AML-193 (cell line): Measurements from ENCODE around the gene DDX41.
"Not testable (repeated sequence)": the region's sequence is repeated elsewhere in the genome, so short reads cannot be mapped to it uniquely, and the experiment has no call there.

ENCODE experiments used
- DNase-seq, 2 experiments: peaks; one replicate each; lab custom pipeline; 2025; lab: John Stamatoyannopoulos, UW

DDX41 gene

DNA sequence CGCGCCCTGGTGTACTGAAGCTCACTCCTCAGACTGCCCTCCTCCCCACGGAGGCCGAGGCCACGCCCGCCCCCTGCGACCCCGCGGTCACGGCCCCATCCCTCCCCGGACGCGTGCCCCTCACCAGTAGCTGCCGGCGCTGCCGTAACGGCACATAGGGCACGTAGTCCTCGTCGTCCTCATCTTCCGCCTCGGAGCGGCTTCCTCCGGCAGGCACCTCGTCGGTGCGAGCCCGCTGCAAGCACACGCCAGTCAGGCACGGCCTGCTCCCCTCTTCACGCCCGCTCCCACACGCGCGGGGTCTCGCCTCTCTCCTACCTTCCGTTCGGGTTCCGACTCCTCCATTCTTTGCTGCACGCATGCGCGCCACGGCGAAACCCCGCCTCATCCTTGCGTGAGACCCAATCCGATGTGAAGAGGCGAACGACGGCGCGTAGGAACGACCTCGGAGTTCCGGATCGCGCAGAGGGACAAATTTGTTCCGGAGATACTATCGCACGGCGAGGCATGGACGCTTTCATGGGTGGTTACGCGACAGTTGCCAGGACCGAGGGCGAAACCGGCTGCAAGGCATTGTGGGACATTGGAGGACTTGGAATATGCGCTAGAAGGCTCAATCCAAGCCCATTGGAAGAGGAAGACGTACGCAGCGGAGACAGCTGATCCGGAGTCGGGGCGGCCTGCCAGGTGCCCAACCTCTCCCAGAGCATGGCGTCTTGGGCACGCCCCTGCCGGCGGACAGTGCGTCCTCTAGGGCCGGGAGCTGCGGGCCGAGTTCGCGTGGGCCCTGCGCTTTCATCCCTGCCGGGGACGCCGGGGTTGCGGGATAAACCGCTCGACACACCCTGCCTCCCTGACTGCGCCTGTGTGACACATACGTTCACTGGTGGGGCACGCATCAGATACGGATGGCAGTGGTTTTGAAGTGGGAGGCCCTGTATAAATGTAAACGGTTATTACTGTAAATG is at the start of gene DDX41:
DDX41 (minus strand) TSS at position 361 of the 968 bp plus-strand sequence; CDS start at position 345, 16 bp downstream.
- peak; percentile 96 to 98 for DNase-seq

DNA sequence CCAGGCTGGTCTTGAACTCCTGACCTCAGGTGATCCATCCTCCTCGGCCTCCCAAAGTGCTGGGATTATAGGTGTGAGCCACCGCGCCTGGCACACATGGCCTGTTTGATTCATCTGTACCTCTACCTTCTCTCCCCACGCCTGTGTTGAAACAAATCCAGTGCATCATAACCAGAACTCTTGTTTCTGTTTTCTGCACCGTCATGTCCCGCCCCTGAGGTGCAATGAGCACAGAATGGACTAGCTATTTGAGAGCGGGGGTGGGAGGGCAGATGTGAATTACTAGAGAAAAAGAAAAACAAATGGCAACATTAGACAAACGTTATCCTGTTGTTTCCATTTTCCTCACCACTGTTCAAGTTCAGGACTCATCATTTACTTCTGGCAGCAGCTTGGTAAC is 48.3 kb upstream of the DDX41 start:
- no peak for DNase-seq

- not testable (repeated sequence) for DNase-seq
Measured at GRCh38 chr5:177559446-177559941, 42.7 kb upstream of the DDX41 start.

GRCh38 chr5:177557796-177558195 is 41.0 kb upstream of the DDX41 start:
- no peak for DNase-seq

DNA sequence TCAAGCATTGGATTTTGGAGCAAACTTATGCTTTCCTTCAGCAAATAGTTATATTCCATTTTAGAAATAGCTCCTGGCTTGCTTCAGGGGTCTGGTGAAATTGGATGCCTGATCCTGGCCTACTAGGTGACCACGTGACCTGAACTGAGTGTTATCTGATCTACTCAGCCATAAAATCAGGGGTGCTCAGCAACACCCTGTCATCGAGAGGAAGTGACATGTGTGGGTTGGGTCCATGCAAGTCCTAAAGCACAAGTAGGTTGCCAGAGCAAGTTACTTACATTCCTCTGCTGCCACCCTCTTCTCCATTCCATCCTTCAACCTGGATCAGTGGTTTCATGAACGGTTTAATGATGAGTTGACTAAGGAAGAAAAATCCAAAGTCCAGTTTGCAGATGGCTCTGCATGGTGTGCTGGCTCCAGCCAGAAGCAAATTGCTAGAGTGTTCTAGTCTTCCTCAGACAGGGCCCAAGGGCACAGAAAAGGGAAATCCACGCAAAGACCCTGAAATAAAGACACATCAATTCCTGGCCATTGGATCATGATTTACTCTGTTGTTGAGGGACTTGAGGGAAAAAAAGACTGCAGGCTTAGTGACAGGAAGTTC is 40.4 kb upstream of the DDX41 start:
- no peak for DNase-seq

GRCh38 chr5:177555665-177556064 is 38.9 kb upstream of the DDX41 start:
- no peak for DNase-seq

- DNase-seq, result no peak
Measured at GRCh38 chr5:177555228-177555627, 38.5 kb upstream of the DDX41 start.

DNA sequence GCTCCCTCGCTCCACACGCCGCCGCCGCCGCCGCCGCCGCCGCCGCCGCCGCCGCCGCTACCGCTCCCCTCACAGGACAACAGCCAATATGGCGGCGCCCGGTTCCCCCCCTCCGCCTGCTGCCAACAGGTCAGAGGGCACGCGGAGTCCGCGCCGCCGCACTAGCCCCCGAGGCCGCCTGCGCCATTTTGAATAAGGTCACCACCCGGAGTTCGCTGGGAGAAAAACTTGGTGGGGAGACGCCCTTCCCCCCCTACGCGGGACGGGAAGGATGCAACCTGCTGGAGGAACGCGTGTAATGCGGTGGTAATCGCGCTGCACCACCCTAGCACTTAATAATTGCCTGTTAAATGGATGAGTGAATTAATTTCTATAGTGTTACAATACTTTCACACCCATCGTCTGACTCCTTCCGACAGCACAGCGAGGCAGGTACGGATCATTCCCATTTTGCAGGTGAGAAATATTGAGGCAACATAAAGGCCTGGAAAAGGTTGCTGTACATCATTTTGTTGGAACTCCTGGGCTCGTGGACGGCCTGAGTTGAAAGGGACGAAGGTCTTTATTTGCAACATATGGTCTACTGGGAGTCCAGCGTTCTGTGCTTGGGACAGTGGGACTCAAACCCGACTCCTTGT is 37.8 kb upstream of the DDX41 start, which contains the start of gene FAM193B:
FAM193B (minus strand) TSS at position 90 of the 638 bp plus-strand sequence. CDS start 105 bp downstream, outside the sequence.
- DNase-seq, result peak; percentile 77 to 78

GRCh38 chr5:177553671-177554429 is 37.1 kb upstream of the DDX41 start:
- DNase-seq, result peak in 1 of 2 experiments; percentile 1

DNA sequence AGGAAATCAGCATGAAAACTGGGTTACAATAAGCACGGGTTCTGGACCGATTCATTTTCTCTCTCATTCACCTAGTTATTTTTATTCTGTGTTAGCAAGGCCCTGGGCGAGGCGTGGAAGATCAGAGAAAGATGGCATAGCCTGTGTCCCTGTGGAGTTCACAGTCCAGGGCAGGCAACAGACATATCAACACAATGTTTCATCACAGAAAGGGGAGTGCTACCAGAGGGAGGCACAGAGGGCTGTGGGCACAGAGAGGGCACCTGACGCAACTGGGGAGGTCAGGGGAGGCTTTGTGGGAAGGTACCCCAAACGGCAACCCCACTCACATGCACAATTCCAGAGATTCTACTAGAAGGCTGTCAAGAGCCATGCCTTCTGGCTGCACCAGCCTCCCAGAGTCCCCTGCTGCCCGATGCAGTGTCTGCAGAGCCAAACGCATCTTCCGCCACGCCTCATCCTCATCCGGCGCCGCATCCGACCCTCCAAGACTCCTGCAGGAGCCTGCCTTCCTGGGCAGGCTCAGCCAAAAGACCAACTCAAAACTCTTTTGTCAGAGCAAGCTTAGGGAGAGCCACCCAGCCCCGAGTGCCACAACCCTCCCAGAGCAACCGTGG is 36.2 kb upstream of the DDX41 start:
- peak; percentile 17 to 23 for DNase-seq

DNA sequence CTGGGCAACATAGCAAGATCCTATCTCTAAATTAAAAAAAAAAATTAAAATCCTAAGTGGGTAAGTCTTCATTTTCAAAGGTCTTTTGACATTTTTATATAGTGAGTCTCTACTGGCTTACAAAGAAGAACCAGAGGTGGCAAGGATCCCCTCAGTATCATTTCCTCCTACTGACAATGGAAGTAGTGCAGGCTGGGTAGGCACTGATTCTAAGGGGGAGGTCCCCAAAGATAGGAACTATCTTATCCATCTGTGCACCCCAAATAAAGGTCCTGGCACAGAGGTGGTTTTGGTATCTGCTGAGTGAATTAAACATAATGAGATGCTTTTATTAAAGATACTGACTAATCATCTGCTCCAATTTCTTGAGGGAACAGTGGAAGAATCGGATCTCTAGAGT is 33.4 kb upstream of the DDX41 start:
- DNase-seq, result no peak

GRCh38 chr5:177548495-177548894 is 31.7 kb upstream of the DDX41 start:
- DNase-seq, result no peak

DNA sequence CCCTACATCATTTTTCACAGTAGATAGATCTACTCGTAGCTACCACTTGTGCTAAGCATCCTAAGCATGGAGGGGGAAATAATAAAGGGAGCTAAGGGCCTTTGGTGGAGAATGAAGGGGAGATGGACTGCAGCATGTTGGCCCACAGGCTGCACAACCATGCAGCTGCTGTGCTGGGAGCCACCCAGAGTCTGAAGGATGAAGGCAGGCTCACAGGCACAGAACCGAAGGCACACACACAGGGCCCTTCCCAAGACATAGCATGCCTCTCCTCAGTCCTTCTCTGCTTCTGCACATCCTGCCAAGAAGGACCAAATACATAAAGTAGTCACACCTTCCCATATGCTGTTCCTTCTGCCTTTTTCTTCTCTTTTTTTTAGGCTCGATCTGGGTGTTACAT is 31.0 kb upstream of the DDX41 start:
- DNase-seq, result no peak

- DNase-seq, result peak; percentile 53 to 60
Measured at GRCh38 chr5:177546258-177546741, 29.5 kb upstream of the DDX41 start.

- DNase-seq, result peak; percentile 74 to 77
Measured at GRCh38 chr5:177545487-177546257, 28.9 kb upstream of the DDX41 start.

DNA sequence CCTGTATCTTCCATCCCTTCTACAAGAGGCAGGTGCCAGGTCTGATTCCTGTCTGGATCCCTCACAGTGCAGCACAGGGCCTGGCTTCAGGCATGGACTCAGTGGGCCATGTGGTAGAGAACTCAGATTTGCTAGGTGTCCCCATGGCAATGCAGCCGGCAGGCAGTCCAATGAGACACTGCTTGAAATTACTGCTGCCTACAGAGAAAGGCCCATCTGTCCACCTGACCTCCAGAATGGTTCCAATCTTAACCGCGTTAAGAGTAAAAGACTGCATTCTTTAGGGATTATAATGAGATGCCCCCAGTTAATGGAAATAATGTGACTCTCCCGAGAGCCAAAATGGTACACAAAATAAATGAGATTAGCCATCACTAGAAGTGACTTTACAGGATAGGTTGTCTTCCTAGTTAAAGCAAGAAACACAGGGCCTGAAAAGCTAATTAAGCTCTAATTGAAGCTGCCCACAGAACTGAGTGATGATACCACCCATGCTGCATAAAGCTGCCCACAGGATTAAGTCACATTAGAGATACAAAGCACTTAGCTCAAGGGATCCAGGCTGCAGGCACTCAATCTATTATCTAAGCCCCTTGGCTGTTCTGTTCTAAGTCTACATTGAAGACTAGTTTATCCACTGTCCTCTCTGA is 26.2 kb upstream of the DDX41 start:
- DNase-seq, result no peak

DNA sequence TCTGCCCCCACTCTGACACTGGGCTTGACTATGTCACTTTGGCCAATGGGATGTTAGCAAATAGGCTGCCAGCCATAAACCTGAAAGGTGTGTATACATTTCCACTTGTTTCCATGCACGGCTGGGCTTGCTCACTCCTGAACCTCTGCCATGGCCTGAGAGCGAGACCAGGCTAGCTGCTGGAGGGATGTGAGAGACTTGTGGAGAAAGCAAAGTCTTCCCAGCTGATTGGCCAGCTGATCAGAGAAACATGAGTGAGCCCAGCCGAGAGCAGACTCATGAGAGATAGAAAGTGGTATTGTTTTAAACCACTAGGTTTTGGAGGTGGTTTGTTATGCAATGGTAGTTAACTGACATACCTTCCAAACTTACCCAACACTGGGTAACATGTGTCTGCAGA is 23.7 kb upstream of the DDX41 start:
- peak in 1 of 2 experiments; percentile 19 for DNase-seq

GRCh38 chr5:177539411-177539810 is 22.6 kb upstream of the DDX41 start:
- DNase-seq, result no peak

DNA sequence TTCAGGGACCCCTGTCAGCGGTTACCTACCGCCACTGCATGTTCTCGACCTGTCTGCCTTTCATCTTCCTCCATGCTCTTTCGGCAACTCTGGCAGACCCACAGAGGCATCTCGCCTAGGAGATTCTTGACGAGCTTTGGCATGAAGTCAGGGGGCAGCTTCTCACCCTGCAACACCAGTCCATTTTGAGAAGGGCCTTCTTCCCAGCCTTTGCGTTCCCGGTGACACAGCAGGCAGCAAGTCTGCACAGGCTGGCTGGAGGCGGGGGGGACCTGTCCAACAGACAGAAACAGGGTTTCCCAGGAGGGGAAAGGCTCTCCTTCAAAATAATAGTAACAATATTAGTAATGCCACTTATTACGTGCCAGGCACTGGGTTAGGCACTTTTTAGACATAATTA is 22.1 kb upstream of the DDX41 start:
- no peak for DNase-seq
